Keratinocyte (primary cell): ENCODE results near the gene NFYC.

Source experiments
- CTCF ChIP-seq, 3 experiments: IDR thresholded peaks in 1 of 3; conservative IDR thresholded peaks in 1 of 3; optimal IDR thresholded peaks in 1 of 3; 2 replicates in 2 of 3; 3 replicates in 1 of 3; pipeline versions ENCODE3 to v1.5.1; 2011; ENCODE audit warnings: low read length in 3 of 3, mild to moderate bottlenecking in 3 of 3, moderate library complexity in 2 of 3, control low read depth in 1 of 3, inconsistent platforms in 1 of 3; ENCODE audit not compliant: insufficient read depth in 2 of 3; ENCODE audit errors: extremely low read depth in 1 of 3
- EZH2 ChIP-seq: IDR thresholded peaks from one replicate; pipeline ENCODE4 v1.6.1; 2012; ENCODE audit warnings: inconsistent platforms, mild to moderate bottlenecking, low read length, moderate library complexity

DNA sequence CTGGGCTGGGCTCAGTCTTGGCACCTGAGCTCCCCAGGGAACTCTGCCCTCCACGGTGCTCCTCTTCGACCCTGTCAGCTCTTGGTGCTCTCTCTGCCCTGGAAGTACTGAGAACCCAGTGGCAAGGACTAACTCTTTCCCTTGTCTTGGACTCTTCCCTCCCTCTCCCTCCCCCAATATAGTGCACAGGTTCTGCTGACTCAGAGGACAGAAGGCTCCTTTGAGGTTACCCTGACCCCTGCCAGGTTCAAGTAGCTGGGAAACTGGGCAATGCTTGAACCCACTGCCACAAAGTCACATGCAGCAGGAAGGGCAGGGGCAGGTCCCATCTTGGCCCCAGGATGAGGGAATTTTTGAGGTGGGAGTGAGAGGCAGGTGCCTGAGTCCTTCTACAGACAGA is 112.4 kb downstream of the NFYC start:
- TF ChIP-seq CTCF (optimal IDR thresholded peaks at IDR 0.05 in 1 of 3, IDR thresholded peaks at IDR 0.05 in 1 of 3, conservative IDR thresholded peaks at IDR 0.05 in 1 of 3; ENCODE audit: extremely low read depth in 1 of 3, insufficient read depth in 2 of 3, low read length in 3 of 3) (no peak), EZH2 (no peak)
